NCI-H82 (cell line): Measurements from ENCODE around the gene ANXA8L1.
"Not testable (repeated sequence)": the region's sequence is repeated elsewhere in the genome, so short reads cannot be mapped to it uniquely, and the experiment has no call there.

Source experiments
- DNase-seq: peaks from one replicate; lab custom pipeline; 2025; lab: John Stamatoyannopoulos, UW

The ANXA8L1 gene

GRCh38 chr10:46397767-46398166 lies 22.2 kb downstream of the ANXA8L1 start:
- DNase-seq = not testable (repeated sequence)

- DNase-seq = not testable (repeated sequence)
Measured at GRCh38 chr10:46398212-46398886, 22.8 kb downstream of the ANXA8L1 start.

GRCh38 chr10:46409556-46409955 lies 34.0 kb downstream of the ANXA8L1 start:
- not testable (repeated sequence) for DNase-seq

- not testable (repeated sequence) for DNase-seq
Measured at GRCh38 chr10:46411123-46411522, 35.5 kb downstream of the ANXA8L1 start.

GRCh38 chr10:46412665-46413064 lies 37.1 kb downstream of the ANXA8L1 start:
- DNase-seq = not testable (repeated sequence)

GRCh38 chr10:46415291-46415690 lies 39.7 kb downstream of the ANXA8L1 start:
- DNase-seq = not testable (repeated sequence)

GRCh38 chr10:46418283-46418682 lies 42.7 kb downstream of the ANXA8L1 start:
- not testable (repeated sequence) for DNase-seq

GRCh38 chr10:46419570-46420379 lies 44.2 kb downstream of the ANXA8L1 start:
- DNase-seq = not testable (repeated sequence)

- not testable (repeated sequence) for DNase-seq
Measured at GRCh38 chr10:46423550-46423949, 48.0 kb downstream of the ANXA8L1 start.

- not testable (repeated sequence) for DNase-seq
Measured at GRCh38 chr10:46440942-46441341, 65.4 kb downstream of the ANXA8L1 start.
